AG04449 (cell line): ENCODE data around the gene TMC1.

Source experiments
- CTCF ChIA-PET: fragments of 350-600 bp; formaldehyde crosslinking; extraction: SDS; loops from one replicate; lab custom pipeline; 2021; ENCODE audit warnings: antibody characterized with exemption; lab: Yijun Ruan, JAX
- POLR2A ChIA-PET: fragments of 400-600, 350-600 bp; formaldehyde crosslinking; extraction: SDS; loops from one replicate; lab custom pipeline; 2020; ENCODE audit warnings: antibody characterized with exemption, inconsistent platforms; lab: Yijun Ruan, JAX
- DNase-seq: peaks from one replicate; pipeline ENCODE4 v3.0.0-alpha.2; 2010; ENCODE audit warnings: low read depth, low spot score
- H3K4me3 ChIP-seq: 2 replicates; pipeline ENCODE4 v1.5.1; 2011; ENCODE audit warnings: low read depth, mild to moderate bottlenecking, control low read depth, low read length
- TF ChIP-seq, protein P1 (sequence below): IDR thresholded peaks from one replicate; pipeline ENCODE4 v1.5.1; 2011; ENCODE audit warnings: mild to moderate bottlenecking, moderate library complexity, low read length, control low read depth, inconsistent platforms; ENCODE audit not compliant: insufficient read depth; ENCODE audit errors: missing control alignments

The TMC1 gene

GRCh38 chr9:72743836-72744235 is 222.4 kb downstream of the TMC1 start:
- H3K4me3 ChIP-seq: no peak overlapping the region
- TF ChIP-seq, protein P1, sequence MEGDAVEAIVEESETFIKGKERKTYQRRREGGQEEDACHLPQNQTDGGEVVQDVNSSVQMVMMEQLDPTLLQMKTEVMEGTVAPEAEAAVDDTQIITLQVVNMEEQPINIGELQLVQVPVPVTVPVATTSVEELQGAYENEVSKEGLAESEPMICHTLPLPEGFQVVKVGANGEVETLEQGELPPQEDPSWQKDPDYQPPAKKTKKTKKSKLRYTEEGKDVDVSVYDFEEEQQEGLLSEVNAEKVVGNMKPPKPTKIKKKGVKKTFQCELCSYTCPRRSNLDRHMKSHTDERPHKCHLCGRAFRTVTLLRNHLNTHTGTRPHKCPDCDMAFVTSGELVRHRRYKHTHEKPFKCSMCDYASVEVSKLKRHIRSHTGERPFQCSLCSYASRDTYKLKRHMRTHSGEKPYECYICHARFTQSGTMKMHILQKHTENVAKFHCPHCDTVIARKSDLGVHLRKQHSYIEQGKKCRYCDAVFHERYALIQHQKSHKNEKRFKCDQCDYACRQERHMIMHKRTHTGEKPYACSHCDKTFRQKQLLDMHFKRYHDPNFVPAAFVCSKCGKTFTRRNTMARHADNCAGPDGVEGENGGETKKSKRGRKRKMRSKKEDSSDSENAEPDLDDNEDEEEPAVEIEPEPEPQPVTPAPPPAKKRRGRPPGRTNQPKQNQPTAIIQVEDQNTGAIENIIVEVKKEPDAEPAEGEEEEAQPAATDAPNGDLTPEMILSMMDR: no peak
- DNase-seq: no peak
- CTCF ChIA-PET: interaction anchor here (1.0 to 1.2 kb wide), 3 partner anchors 9 to 463 kb away, joined by 3 read pairs; no protein-coding TSS in a partner anchor
- POLR2A ChIA-PET: no interaction called here

- DNase-seq: no peak
- H3K4me3 ChIP-seq: no peak overlapping the region
- TF ChIP-seq, protein P1: no peak
- POLR2A ChIA-PET: no interaction called here
- CTCF ChIA-PET: interaction anchor here (5.1 kb wide), 1 partner anchor 468 kb away, joined by 103 read pairs; no protein-coding TSS in a partner anchor
Observed at GRCh38 chr9:72749276-72749675, 227.9 kb downstream of the TMC1 start.

DNA sequence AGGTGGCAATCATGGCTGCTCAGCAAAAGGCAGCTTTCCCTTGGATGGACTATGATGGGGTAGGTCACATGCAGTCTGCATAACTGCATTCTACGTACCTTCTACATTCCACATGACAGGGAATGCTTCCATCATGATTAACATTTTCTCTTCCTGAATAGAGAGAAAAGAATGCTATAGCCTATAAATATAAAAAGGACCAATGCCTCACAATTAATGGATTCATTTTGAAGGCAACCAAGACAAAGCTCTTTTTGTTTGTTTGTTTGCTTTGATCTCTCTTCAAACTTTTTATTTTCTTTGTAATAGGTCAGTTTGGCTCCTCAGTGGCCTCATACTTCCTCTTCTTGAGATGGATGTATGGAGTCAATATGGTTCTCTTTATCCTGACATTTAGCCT is 230.1 kb downstream of the TMC1 start:
- CTCF ChIA-PET: interaction anchor here (0.6 to 5.1 kb wide), 13 partner anchors 7 to 712 kb away, joined by 3 to 103 read pairs (median 4); no protein-coding TSS in a partner anchor
- POLR2A ChIA-PET: no interaction called here
- TF ChIP-seq, protein P1: no peak
- no peak overlapping the region for H3K4me3 ChIP-seq
- DNase-seq: no peak

DNA sequence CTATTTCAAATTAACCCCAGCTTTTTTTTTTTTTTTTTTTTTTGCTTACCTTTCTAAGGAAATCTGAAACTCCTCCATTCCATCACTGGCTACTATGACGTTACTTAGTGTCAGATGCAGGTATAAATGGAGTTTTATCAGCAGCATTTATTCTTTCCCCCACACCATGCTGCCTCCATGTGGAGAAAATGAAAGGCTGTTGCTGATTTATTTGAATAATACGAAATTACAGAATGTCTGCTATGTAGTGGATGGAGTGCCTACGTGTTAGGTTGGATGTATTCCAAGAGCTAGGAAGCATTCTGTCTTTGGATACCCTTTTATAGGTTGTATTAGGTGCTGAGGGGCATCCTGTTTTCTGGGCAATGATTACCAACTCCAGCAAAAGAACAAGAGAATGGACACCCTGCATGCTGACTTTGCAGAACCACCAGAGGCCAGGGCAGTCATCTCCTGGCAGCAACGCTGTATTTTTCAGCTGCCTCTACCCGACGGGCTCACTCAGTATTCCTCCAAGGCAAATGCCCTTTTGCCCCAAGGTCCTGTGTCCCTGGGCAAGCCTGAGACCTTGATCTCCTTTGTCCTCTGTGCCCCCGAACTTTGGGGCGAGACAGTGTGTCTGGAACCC is 232.0 kb downstream of the TMC1 start:
- TF ChIP-seq, protein P1: peak; percentile 32
- H3K4me3 ChIP-seq: no peak overlapping the region
- ChIA-PET CTCF (interaction anchor here (0.6 to 5.1 kb wide), 23 partner anchors 9 to 718 kb away, joined by 3 to 103 read pairs (median 3); no protein-coding TSS in a partner anchor), POLR2A (interaction anchor here (1.2 kb wide), 2 partner anchors 388 to 391 kb away, joined by 3 to 4 read pairs; partner anchors contain the start of gene ZFAND5)
- DNase-seq: no peak

DNA sequence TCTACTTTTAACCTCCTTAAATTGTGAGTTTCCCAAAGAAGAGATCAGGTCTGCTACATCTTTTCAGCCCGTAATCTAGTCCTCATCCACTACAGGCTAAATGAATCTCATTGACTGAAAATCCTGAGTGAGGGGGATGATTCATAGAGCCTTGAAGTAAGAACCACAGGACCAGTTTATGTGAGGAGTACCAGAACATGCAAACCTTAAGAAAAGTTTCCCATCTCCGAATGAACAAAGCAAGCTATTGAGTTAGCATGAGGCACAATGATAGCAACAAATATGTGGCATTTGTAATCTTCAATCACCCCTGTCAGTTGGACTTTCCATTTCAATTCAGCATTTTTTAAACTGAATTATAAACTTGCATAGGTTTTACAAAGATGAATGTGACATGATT is 234.4 kb downstream of the TMC1 start:
- H3K4me3 ChIP-seq: no peak overlapping the region
- ChIA-PET CTCF (interaction anchor here (1.1 to 1.2 kb wide), 3 partner anchors 8 to 476 kb away, joined by 3 to 6 read pairs (median 4); no protein-coding TSS in a partner anchor), POLR2A (no interaction called here)
- DNase-seq: no peak
- TF ChIP-seq, protein P1: no peak

DNA sequence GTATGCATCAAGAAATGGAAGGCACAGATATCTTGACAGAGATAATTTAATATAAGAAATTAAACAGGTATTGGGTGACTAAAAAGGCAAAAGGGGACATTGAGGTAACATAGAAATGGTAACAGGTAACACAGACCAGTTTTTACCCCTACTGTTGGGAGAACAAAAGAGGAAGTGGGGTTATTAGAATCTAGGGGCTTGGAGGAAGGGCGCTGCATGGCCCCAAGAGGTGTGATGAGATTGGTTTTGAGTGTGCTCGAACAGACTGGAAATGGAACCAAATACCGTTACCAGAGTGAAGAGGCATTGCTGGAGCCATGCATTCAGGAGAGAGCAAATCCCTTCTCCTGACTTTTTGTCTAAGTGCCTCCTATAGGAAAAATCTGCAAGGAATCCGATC is 237.5 kb downstream of the TMC1 start:
- DNase-seq: no peak
- ChIA-PET POLR2A (no interaction called here), CTCF (interaction anchor here (2.5 kb wide), 1 partner anchor 479 kb away, joined by 11 read pairs; no protein-coding TSS in a partner anchor)
- H3K4me3 ChIP-seq: no peak overlapping the region
- TF ChIP-seq, protein P1: no peak
